A673 (cell line): ENCODE measurements around the gene DNASE1.

ENCODE experiments used
- EZH2 ChIP-seq: fragments of 200-600 bp; sonication (generic); IDR thresholded peaks from 2 replicates; pipeline ENCODE4 v1.6.1; 2017; ENCODE audit warnings: borderline replicate concordance, low read depth, mild to moderate bottlenecking, mixed read lengths, antibody characterized with exemption, low read length; ENCODE audit not compliant: poor library complexity, severe bottlenecking
- TF ChIP-seq, protein P1 (sequence below): fragments of 300-800, 200-600 bp; sonication (generic); conservative IDR thresholded peaks from 2 replicates; pipeline ENCODE4 v1.5.1; 2017; ENCODE audit warnings: low read depth, mild to moderate bottlenecking, antibody characterized with exemption, low read length, moderate library complexity, mixed read lengths

DNA sequence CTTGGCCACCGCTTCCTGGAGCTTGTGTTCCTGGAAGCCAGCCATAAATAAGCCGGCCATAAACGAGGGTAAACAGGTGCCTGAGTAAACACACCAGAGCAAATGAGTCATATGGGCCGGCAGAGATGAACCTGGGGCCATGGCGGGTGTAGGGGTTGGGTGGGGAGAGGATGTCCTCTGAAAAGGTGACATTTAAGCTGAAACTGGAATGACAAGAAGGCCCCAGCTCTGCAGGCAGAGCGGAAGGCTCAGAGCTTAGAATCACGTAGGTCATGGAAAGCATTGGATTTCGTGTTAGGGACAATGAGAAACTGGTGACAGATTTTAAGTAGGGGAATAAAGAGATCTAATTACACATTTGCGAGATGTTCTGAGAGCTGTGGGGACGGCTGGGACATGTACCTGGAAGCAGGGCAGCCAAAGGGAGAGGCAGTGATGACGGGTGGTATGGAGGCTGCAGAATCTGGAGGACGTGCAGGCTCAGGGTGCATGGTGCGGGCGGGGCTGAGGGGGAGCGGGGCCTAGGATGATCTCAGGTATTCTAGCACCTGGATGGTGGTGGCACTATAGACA is 8.1 kb upstream of the DNASE1 start:
- TF ChIP-seq, protein P1, sequence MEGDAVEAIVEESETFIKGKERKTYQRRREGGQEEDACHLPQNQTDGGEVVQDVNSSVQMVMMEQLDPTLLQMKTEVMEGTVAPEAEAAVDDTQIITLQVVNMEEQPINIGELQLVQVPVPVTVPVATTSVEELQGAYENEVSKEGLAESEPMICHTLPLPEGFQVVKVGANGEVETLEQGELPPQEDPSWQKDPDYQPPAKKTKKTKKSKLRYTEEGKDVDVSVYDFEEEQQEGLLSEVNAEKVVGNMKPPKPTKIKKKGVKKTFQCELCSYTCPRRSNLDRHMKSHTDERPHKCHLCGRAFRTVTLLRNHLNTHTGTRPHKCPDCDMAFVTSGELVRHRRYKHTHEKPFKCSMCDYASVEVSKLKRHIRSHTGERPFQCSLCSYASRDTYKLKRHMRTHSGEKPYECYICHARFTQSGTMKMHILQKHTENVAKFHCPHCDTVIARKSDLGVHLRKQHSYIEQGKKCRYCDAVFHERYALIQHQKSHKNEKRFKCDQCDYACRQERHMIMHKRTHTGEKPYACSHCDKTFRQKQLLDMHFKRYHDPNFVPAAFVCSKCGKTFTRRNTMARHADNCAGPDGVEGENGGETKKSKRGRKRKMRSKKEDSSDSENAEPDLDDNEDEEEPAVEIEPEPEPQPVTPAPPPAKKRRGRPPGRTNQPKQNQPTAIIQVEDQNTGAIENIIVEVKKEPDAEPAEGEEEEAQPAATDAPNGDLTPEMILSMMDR = no peak
- no peak for TF ChIP-seq EZH2
